HepG2 (cell line): ENCODE measurements around the gene CAMTA2. TPM values are rescaled to one million over a fixed set of nuclear protein-coding genes. Genes with fewer than 3 reads are reported as not detected.

ENCODE experiments used
- ARID5B ChIP-seq: IDR thresholded peaks from 2 replicates; pipeline ENCODE4 v1.4.0; 2020; ENCODE audit warnings: mild to moderate bottlenecking, missing genetic modification reagents
- BORCS8-MEF2B ChIP-seq: sonication (generic); formaldehyde crosslinking; IDR thresholded peaks from 2 replicates; pipeline ENCODE4 v1.8.0; 2022; ENCODE audit warnings: mild to moderate bottlenecking, missing genetic modification reagents
- KDM2A ChIP-seq: sonication (generic); formaldehyde crosslinking; IDR thresholded peaks from 2 replicates; pipeline ENCODE4 v1.4.0; 2020; ENCODE audit warnings: low read depth, missing genetic modification reagents, borderline replicate concordance
- MIER3 ChIP-seq: IDR thresholded peaks from 2 replicates; pipeline ENCODE4 v1.6.1; 2016; ENCODE audit warnings: missing compliant biosample characterization, borderline replicate concordance
- POLR2G ChIP-seq: fragments of 200-400 bp; formaldehyde crosslinking; IDR thresholded peaks from 2 replicates; pipeline ENCODE4 v1.6.1; 2018; ENCODE audit warnings: mild to moderate bottlenecking, low read depth, low read length, moderate library complexity
- TFDP1 ChIP-seq: IDR thresholded peaks from 2 replicates; pipeline ENCODE4 v1.6.1; 2016; ENCODE audit warnings: missing compliant biosample characterization, missing genetic modification reagents, borderline replicate concordance
- USF2 ChIP-seq, 2 experiments: sonication (generic) in 1 of 2; formaldehyde crosslinking in 1 of 2; IDR thresholded peaks; 2 replicates each; pipeline versions ENCODE4 v1.5.1 to v1.6.1; 2011 to 2020; ENCODE audit warnings: borderline replicate concordance in 1 of 2, low read depth in 1 of 2, low read length in 1 of 2, mild to moderate bottlenecking in 1 of 2, missing genetic modification reagents in 1 of 2, moderate library complexity in 1 of 2
- ZC3H13 ChIP-seq: sonication (generic); formaldehyde crosslinking; IDR thresholded peaks from 2 replicates; pipeline ENCODE4 v1.8.1; 2023; ENCODE audit warnings: mild to moderate bottlenecking, missing genetic modification reagents, moderate library complexity
- ZFY ChIP-seq: sonication (generic); formaldehyde crosslinking; IDR thresholded peaks from 2 replicates; pipeline ENCODE4 v1.4.0; 2020; ENCODE audit warnings: missing genetic modification reagents
- ZKSCAN1 ChIP-seq: fragments of 150-350 bp; IDR thresholded peaks from 2 replicates; pipeline ENCODE4 v1.6.1; 2014; ENCODE audit warnings: low read length
- ZNF333 ChIP-seq: sonication (generic); formaldehyde crosslinking; IDR thresholded peaks from 2 replicates; pipeline ENCODE4 v1.4.0; 2020; ENCODE audit warnings: mild to moderate bottlenecking, missing genetic modification reagents, borderline replicate concordance
- ZNF383 ChIP-seq: sonication (generic); formaldehyde crosslinking; IDR thresholded peaks from 2 replicates; pipeline ENCODE4 v1.4.0; 2020; ENCODE audit warnings: missing genetic modification reagents, mild to moderate bottlenecking, borderline replicate concordance
- ZNF646 ChIP-seq: sonication (generic); formaldehyde crosslinking; IDR thresholded peaks from 2 replicates; pipeline ENCODE4 v1.9.0; 2021; ENCODE audit warnings: mild to moderate bottlenecking, missing genetic modification reagents
- polyA plus RNA-seq, 8 experiments: library from polyadenylated mRNA; depleted of rRNA in 3 of 8; stranded (reverse) in 7 of 8; unstranded in 1 of 8; fragments of >200 nt; fragmentation: Illumina TruSeq in 4 of 8; extraction: Trizol in 4 of 8; gene quantifications; 2 replicates each; pipeline versions ENCODE4 v1.2.1 to v1.2.3, GENCODE V29; 2011 to 2016; ENCODE audit warnings: low read depth in 4 of 8, missing spikeins in 1 of 8, mixed read lengths in 1 of 8; ENCODE audit not compliant: insufficient read depth in 1 of 8
- total RNA-seq, 5 experiments: library from RNA; depleted of rRNA; stranded (reverse); fragments of >200 nt; fragmentation: Illumina TruSeq; extraction: Trizol; gene quantifications; 2 replicates each; pipeline ENCODE4 v1.2.3, GENCODE V29; 2016; ENCODE audit warnings: low read depth in 1 of 5

The CAMTA2 gene
- total and polyA plus RNA-seq, 2 of the 13 experiments (the other 11 are each of a cell fraction or from before 2014, with no cell fraction given): 4.1 to 7.1 TPM

- TF ChIP-seq MIER3 (CRISPR knock-in tag) (peak; percentile 56; the same call in 1 of the 2 replicates), KDM2A (CRISPR knock-in tag) (peak; percentile 90), ZKSCAN1 (no peak), USF2 (IDR thresholded peaks at IDR 0.05; ENCODE audit: low read depth, low read length) (no peak), USF2 (CRISPR knock-in tag; IDR thresholded peaks at IDR 0.05; ENCODE audit: borderline replicate concordance) (peak; percentile 65; the same call in 1 of the 2 replicates), ZNF646 (CRISPR knock-in tag) (no peak; the same call in 1 of the 2 replicates), TFDP1 (CRISPR knock-in tag) (peak; percentile 83; the same call in 1 of the 2 replicates), POLR2G (peak; percentile 73), ZNF383 (no peak), ZC3H13 (CRISPR knock-in tag) (peak; percentile 84; the same call in 1 of the 2 replicates), BORCS8-MEF2B (CRISPR knock-in tag) (0 out of 2 replicates have a peak, but pooled peaks have one; percentile 30), ARID5B (peak; percentile 47; the same call in 1 of the 2 replicates), ZNF333 (CRISPR knock-in tag) (no peak), ZFY (CRISPR knock-in tag) (peak; percentile 71)
Observed at GRCh38 chr17:4986951-4987766, at the start of gene CAMTA2 (continued).
